ENCODE results near the gene SLC16A12. TPM values are rescaled to one million over a fixed set of nuclear protein-coding genes. Genes with fewer than 3 reads are reported as not detected.

SLC16A12 gene, protein sequence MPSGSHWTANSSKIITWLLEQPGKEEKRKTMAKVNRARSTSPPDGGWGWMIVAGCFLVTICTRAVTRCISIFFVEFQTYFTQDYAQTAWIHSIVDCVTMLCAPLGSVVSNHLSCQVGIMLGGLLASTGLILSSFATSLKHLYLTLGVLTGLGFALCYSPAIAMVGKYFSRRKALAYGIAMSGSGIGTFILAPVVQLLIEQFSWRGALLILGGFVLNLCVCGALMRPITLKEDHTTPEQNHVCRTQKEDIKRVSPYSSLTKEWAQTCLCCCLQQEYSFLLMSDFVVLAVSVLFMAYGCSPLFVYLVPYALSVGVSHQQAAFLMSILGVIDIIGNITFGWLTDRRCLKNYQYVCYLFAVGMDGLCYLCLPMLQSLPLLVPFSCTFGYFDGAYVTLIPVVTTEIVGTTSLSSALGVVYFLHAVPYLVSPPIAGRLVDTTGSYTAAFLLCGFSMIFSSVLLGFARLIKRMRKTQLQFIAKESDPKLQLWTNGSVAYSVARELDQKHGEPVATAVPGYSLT
- not detected for polyA plus RNA-seq (2012; ENCODE audit: low read depth, missing spikeins)

- no peak for TF ChIP-seq PAX5 (IDR thresholded peaks at IDR 0.05; ENCODE audit: insufficient read depth, low read length, severe bottlenecking)
- TF ChIP-seq SPI1 (IDR thresholded peaks at IDR 0.05; ENCODE audit: low read depth, low read length), result no peak
- no peak for TF ChIP-seq POLR2A (IDR thresholded peaks at IDR 0.05; ENCODE audit: low read depth, low read length)
- no peak for TF ChIP-seq POU2F2 (IDR thresholded peaks at IDR 0.05; ENCODE audit: low read depth, low read length)
- no peak for TF ChIP-seq TAF1 (IDR thresholded peaks at IDR 0.05; ENCODE audit: low read depth, low read length)
- no peak for TF ChIP-seq POLR2AphosphoS5 (IDR thresholded peaks at IDR 0.05; ENCODE audit: low read depth, low read length)
- FAIRE-seq, result no peak
- peak; percentile 32 for DNase-seq (ENCODE audit: insufficient read length, low spot score)
These were observed at the start of gene SLC16A12 for GRCh38 chr10:89535171-89536012. Gene SLC16A12, minus strand, starts transcription at chr10:89535594. Its CDS starts 73,016 bp downstream, at chr10:89462578.

DNA sequence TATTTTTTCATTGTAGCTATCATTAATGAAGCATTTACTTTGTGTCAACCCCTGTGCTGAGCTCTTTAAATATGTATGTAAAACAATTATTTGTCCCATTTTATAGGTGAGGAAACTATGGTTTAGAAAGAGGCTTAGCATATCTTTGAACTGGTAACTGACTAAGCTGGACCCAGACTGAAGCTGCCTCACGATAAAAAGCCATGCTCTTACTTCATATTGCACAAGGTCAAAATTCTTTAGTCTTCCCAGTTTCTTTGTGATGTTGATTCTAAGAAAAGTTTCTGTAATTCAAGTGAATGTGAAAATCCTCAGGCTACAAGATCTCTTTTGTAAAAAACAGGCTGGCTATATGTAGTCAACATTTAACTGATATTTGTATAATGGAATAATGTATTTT is 46.6 kb upstream of the SLC16A12 start:
- TF ChIP-seq POU2F2 (IDR thresholded peaks at IDR 0.05; ENCODE audit: low read depth, low read length) (no peak), SPI1 (IDR thresholded peaks at IDR 0.05; ENCODE audit: low read depth, low read length) (no peak), PAX5 (IDR thresholded peaks at IDR 0.05; ENCODE audit: insufficient read depth, low read length, severe bottlenecking) (no peak), TAF1 (IDR thresholded peaks at IDR 0.05; ENCODE audit: low read depth, low read length) (no peak), POLR2AphosphoS5 (IDR thresholded peaks at IDR 0.05; ENCODE audit: low read depth, low read length) (no peak), POLR2A (IDR thresholded peaks at IDR 0.05; ENCODE audit: low read depth, low read length) (no peak)
- FAIRE-seq (no peak), DNase-seq (ENCODE audit: insufficient read length, low spot score) (no peak)

GRCh38 chr10:89580243-89580642 is 44.8 kb upstream of the SLC16A12 start:
- no peak for TF ChIP-seq POU2F2 (IDR thresholded peaks at IDR 0.05; ENCODE audit: low read depth, low read length)
- no peak for TF ChIP-seq TAF1 (IDR thresholded peaks at IDR 0.05; ENCODE audit: low read depth, low read length)
- TF ChIP-seq POLR2AphosphoS5 (IDR thresholded peaks at IDR 0.05; ENCODE audit: low read depth, low read length), result no peak
- TF ChIP-seq SPI1 (IDR thresholded peaks at IDR 0.05; ENCODE audit: low read depth, low read length), result no peak
- no peak for TF ChIP-seq POLR2A (IDR thresholded peaks at IDR 0.05; ENCODE audit: low read depth, low read length)
- no peak for TF ChIP-seq PAX5 (IDR thresholded peaks at IDR 0.05; ENCODE audit: insufficient read depth, low read length, severe bottlenecking)
- DNase-seq (ENCODE audit: insufficient read length, low spot score) (no peak), FAIRE-seq (no peak)

DNA sequence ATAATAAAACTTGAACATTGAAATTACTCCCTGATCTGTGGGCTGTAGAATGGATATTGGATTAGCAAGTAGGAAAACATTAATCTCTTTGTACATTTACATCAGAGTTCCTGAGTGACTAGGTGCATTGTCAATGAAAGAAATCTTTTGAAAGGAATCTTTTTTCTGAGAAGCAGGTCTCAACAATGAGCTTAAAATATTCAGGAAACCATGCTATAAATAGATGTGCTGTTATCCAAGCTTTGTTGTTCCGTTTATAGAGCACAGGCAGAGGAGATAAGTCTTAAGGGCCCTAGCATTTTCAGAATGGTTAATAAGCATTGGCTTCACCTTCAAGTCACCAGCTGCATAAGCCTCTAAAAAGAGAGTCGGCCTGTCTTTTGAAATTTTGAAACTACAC is 41.3 kb upstream of the SLC16A12 start:
- no peak for DNase-seq (ENCODE audit: insufficient read length, low spot score)
- no peak for FAIRE-seq
- TF ChIP-seq POLR2A (IDR thresholded peaks at IDR 0.05; ENCODE audit: low read depth, low read length), result no peak
- TF ChIP-seq TAF1 (IDR thresholded peaks at IDR 0.05; ENCODE audit: low read depth, low read length), result no peak
- no peak for TF ChIP-seq PAX5 (IDR thresholded peaks at IDR 0.05; ENCODE audit: insufficient read depth, low read length, severe bottlenecking)

DNA sequence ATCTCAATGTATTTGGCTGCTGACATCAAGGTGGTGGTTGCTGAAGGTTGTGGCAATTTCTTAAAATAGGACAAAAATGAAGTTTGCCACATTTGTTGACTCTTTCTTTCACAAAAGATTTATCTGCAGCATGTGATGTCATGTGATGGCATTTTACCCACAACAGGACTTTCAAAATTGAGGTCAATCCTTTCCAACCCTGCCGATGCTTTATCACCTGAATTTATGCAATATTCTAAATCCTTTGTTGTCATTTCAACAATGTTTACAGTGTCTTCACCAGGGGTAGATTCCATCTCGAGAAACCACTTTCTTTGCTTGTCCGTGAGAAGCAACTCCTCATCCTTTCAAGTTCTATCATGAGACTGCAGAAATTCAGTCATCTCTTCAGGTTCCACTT is 40.6 kb upstream of the SLC16A12 start:
- TF ChIP-seq SPI1 (IDR thresholded peaks at IDR 0.05; ENCODE audit: low read depth, low read length) (no peak), POU2F2 (IDR thresholded peaks at IDR 0.05; ENCODE audit: low read depth, low read length) (no peak), PAX5 (IDR thresholded peaks at IDR 0.05; ENCODE audit: insufficient read depth, low read length, severe bottlenecking) (no peak)
- no peak for DNase-seq (ENCODE audit: insufficient read length, low spot score)
- FAIRE-seq, result no peak

- DNase-seq (ENCODE audit: insufficient read length, low spot score) (no peak), FAIRE-seq (no peak)
- TF ChIP-seq POLR2A (IDR thresholded peaks at IDR 0.05; ENCODE audit: low read depth, low read length), result no peak
- TF ChIP-seq TAF1 (IDR thresholded peaks at IDR 0.05; ENCODE audit: low read depth, low read length), result no peak
- no peak for TF ChIP-seq POLR2AphosphoS5 (IDR thresholded peaks at IDR 0.05; ENCODE audit: low read depth, low read length)
- TF ChIP-seq SPI1 (IDR thresholded peaks at IDR 0.05; ENCODE audit: low read depth, low read length), result no peak
- TF ChIP-seq POU2F2 (IDR thresholded peaks at IDR 0.05; ENCODE audit: low read depth, low read length), result no peak
- no peak for TF ChIP-seq PAX5 (IDR thresholded peaks at IDR 0.05; ENCODE audit: insufficient read depth, low read length, severe bottlenecking)
These were observed 39.6 kb upstream of the SLC16A12 start for GRCh38 chr10:89575031-89575430.

GRCh38 chr10:89574368-89574767 is 39.0 kb upstream of the SLC16A12 start:
- FAIRE-seq, result no peak
- DNase-seq (ENCODE audit: insufficient read length, low spot score), result no peak
- 0 out of 2 replicates have a peak, but pooled peaks have one; percentile 16 for TF ChIP-seq SPI1 (IDR thresholded peaks at IDR 0.05; ENCODE audit: low read depth, low read length)
- TF ChIP-seq PAX5 (IDR thresholded peaks at IDR 0.05; ENCODE audit: insufficient read depth, low read length, severe bottlenecking), result no peak
- TF ChIP-seq POLR2A (IDR thresholded peaks at IDR 0.05; ENCODE audit: low read depth, low read length), result no peak

- FAIRE-seq (no peak), DNase-seq (ENCODE audit: insufficient read length, low spot score) (no peak)
- TF ChIP-seq SPI1 (IDR thresholded peaks at IDR 0.05; ENCODE audit: low read depth, low read length), result no peak
- TF ChIP-seq TAF1 (IDR thresholded peaks at IDR 0.05; ENCODE audit: low read depth, low read length), result no peak
- TF ChIP-seq POLR2A (IDR thresholded peaks at IDR 0.05; ENCODE audit: low read depth, low read length), result no peak
- no peak for TF ChIP-seq POLR2AphosphoS5 (IDR thresholded peaks at IDR 0.05; ENCODE audit: low read depth, low read length)
- TF ChIP-seq PAX5 (IDR thresholded peaks at IDR 0.05; ENCODE audit: insufficient read depth, low read length, severe bottlenecking), result no peak
- TF ChIP-seq POU2F2 (IDR thresholded peaks at IDR 0.05; ENCODE audit: low read depth, low read length), result no peak
These were observed 32.3 kb upstream of the SLC16A12 start for GRCh38 chr10:89567576-89568245.

DNA sequence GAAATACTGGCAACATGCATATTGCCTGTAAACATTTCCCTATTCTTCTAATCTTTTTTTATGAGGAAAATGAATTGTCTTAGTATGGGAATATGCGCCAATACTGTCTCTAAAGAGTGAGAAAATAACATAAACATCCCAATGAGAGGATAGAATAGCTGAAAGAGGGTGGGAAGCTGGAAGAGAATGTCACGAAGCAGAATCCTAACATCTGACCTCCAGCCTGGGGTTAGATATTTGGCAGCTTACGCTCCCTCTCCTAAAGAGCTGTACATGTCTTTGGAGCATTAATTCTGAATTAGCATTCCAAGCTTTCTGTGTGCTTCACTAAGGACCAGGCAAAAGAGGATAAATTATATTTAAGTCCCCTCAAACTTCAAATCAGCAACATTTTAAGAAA is 31.6 kb upstream of the SLC16A12 start:
- TF ChIP-seq POLR2AphosphoS5 (IDR thresholded peaks at IDR 0.05; ENCODE audit: low read depth, low read length) (no peak), SPI1 (IDR thresholded peaks at IDR 0.05; ENCODE audit: low read depth, low read length) (no peak), TAF1 (IDR thresholded peaks at IDR 0.05; ENCODE audit: low read depth, low read length) (no peak), POLR2A (IDR thresholded peaks at IDR 0.05; ENCODE audit: low read depth, low read length) (no peak), PAX5 (IDR thresholded peaks at IDR 0.05; ENCODE audit: insufficient read depth, low read length, severe bottlenecking) (no peak), POU2F2 (IDR thresholded peaks at IDR 0.05; ENCODE audit: low read depth, low read length) (no peak)
- FAIRE-seq (no peak), DNase-seq (ENCODE audit: insufficient read length, low spot score) (no peak)
